CD8-positive, alpha-beta memory T cell (primary cell): ENCODE measurements around the gene PARD3. TPM values are rescaled to one million over a fixed set of nuclear protein-coding genes. Genes with fewer than 3 reads are reported as not detected.

Experiments
- CTCF ChIA-PET: fragments of 350-600 bp; sonication (Branson Sonifier 250); formaldehyde crosslinking; loops from one replicate; lab custom pipeline; 2021; ENCODE audit warnings: antibody characterized with exemption; lab: Charles Lee
- POLR2A ChIA-PET: fragments of 350-600 bp; sonication (Branson Sonifier 250); formaldehyde crosslinking; loops from one replicate; lab custom pipeline; 2021; ENCODE audit warnings: antibody characterized with exemption; lab: Charles Lee
- DNase-seq, 5 donors: peaks; one replicate each; pipeline versions ENCODE4 v3.0.0 to v3.0.0-alpha.2; 2020 to 2022; ENCODE audit warnings: mixed read lengths in 1 of 5
- H3K27ac ChIP-seq: one replicate; pipeline ENCODE4 v1.7.0; 2013; ENCODE audit warnings: low read depth, mild to moderate bottlenecking, low read length, moderate library complexity
- H3K27me3 ChIP-seq: 2 replicates; pipeline ENCODE4 v1.7.0; 2013; ENCODE audit warnings: low read length, mild to moderate bottlenecking; ENCODE audit not compliant: insufficient read depth, poor library complexity, severe bottlenecking
- H3K36me3 ChIP-seq: 2 replicates; pipeline ENCODE4 v1.7.0; 2013; ENCODE audit warnings: mild to moderate bottlenecking, low read length, moderate library complexity; ENCODE audit not compliant: insufficient read depth
- H3K4me1 ChIP-seq: 2 replicates; pipeline ENCODE4 v1.7.0; 2013; ENCODE audit warnings: mild to moderate bottlenecking, low read length, moderate library complexity; ENCODE audit not compliant: insufficient read depth
- H3K4me3 ChIP-seq: 2 replicates; pipeline ENCODE4 v1.7.0; 2013; ENCODE audit warnings: mild to moderate bottlenecking, low read length
- H3K9me3 ChIP-seq: 2 replicates; pipeline ENCODE4 v1.7.0; 2013; ENCODE audit warnings: mild to moderate bottlenecking, low read length
- H3K27ac Mint-ChIP-seq, 8 donors: one replicate each; pipeline ENCODE4 v1.8.0; 2020 to 2021; ENCODE audit warnings: mixed read lengths in 8 of 8, mild to moderate bottlenecking in 6 of 8, inconsistent platforms in 3 of 8, moderate library complexity in 3 of 8
- H3K27me3 Mint-ChIP-seq, 2 donors: one replicate each; pipeline ENCODE4 v1.8.0; 2020 to 2021; ENCODE audit warnings: mixed read lengths in 2 of 2, mild to moderate bottlenecking in 1 of 2, moderate library complexity in 1 of 2
- H3K36me3 Mint-ChIP-seq, 3 donors: one replicate each; pipeline ENCODE4 v1.8.0; 2020 to 2021; ENCODE audit warnings: mixed read lengths in 3 of 3, inconsistent platforms in 1 of 3, mild to moderate bottlenecking in 1 of 3
- H3K4me1 Mint-ChIP-seq, 3 donors: one replicate each; pipeline ENCODE4 v1.8.0; 2020 to 2021; ENCODE audit warnings: mixed read lengths in 3 of 3, inconsistent platforms in 1 of 3, mild to moderate bottlenecking in 1 of 3
- H3K4me3 Mint-ChIP-seq, 7 donors: one replicate each; pipeline ENCODE4 v1.8.0; 2020 to 2021; ENCODE audit warnings: mixed read lengths in 7 of 7, mild to moderate bottlenecking in 6 of 7, moderate library complexity in 4 of 7, inconsistent platforms in 2 of 7
- H3K9me3 Mint-ChIP-seq, 5 donors: one replicate each; pipeline ENCODE4 v1.8.0; 2020 to 2022; ENCODE audit warnings: mixed read lengths in 5 of 5, mild to moderate bottlenecking in 3 of 5, moderate library complexity in 2 of 5, inconsistent platforms in 1 of 5
- polyA plus RNA-seq: library from polyadenylated mRNA; unstranded; fragments of 300-500 nt; fragmentation: Illumina TruSeq; gene quantifications from one replicate; pipeline ENCODE4 v1.2.3, GENCODE V29; 2021
- total RNA-seq, 2 experiments: library from RNA; stranded (reverse); gene quantifications; one replicate each; pipeline ENCODE4 v1.2.3, GENCODE V29; 2021

Gene PARD3
- total and polyA plus RNA-seq, 3 experiments from 2014 or later, result 0.27 to 0.46 TPM; not detected in 1

DNA sequence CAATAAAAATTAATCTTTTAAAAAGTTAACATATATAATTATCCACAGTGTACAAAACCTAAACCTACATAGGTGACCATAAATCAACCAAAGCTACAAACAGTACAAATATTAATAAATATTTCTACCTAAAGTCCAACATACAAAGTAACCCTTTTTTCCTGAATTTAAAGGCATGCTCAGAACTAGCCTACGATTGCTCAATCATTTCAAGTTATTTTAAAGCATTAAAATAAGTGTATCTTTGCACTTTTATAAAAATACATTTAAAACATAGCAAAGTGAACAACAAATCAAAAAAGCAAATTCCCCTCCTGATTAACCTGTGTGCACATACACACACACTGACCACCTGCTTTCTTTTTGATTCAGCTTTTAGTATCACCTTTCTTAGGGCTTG, 202.2 kb downstream of the PARD3 start:
- H3K27me3 ChIP-seq, result no peaks in the 10 kb centered on the region
- ChIA-PET CTCF (no interaction called here), POLR2A (no interaction called here)
- no peaks in the 10 kb centered on the region for H3K4me1 Mint-ChIP-seq
- H3K4me3 ChIP-seq, result no peak overlapping the region
- no peak for DNase-seq
- no peaks in the 10 kb centered on the region for H3K9me3 ChIP-seq
- no peak overlapping the region for H3K27ac ChIP-seq
- no peak overlapping the region for H3K27ac Mint-ChIP-seq
- no peaks in the 10 kb centered on the region for H3K36me3 ChIP-seq
- peaks cover 1 to 3% of the 10 kb centered on the region in 2 donors for H3K27me3 Mint-ChIP-seq
- H3K4me1 ChIP-seq, result no peaks in the 10 kb centered on the region
- no peaks in the 10 kb centered on the region for H3K36me3 Mint-ChIP-seq
- no peaks in the 10 kb centered on the region for H3K9me3 Mint-ChIP-seq
- no peak overlapping the region for H3K4me3 Mint-ChIP-seq

- Mint-ChIP-seq H3K9me3 (no peaks in the 10 kb centered on the region), H3K36me3 (no peaks in the 10 kb centered on the region), H3K27me3 (peaks cover 1 to 3% of the 10 kb centered on the region in 2 donors), H3K4me3 (no peak overlapping the region), H3K27ac (no peak overlapping the region), H3K4me1 (no peaks in the 10 kb centered on the region)
- no peak for DNase-seq
- H3K4me3 ChIP-seq, result no peak overlapping the region
- H3K9me3 ChIP-seq, result no peaks in the 10 kb centered on the region
- CTCF ChIA-PET, result no interaction called here
- no peak overlapping the region for H3K27ac ChIP-seq
- no peaks in the 10 kb centered on the region for H3K27me3 ChIP-seq
- no peaks in the 10 kb centered on the region for H3K36me3 ChIP-seq
- POLR2A ChIA-PET, result no interaction called here
- no peaks in the 10 kb centered on the region for H3K4me1 ChIP-seq
These were observed 202.7 kb downstream of the PARD3 start for GRCh38 chr10:34612446-34612845.

- Histone ChIP-seq H3K4me3 (no peak overlapping the region), H3K4me1 (no peaks in the 10 kb centered on the region), H3K27ac (no peak overlapping the region), H3K36me3 (no peaks in the 10 kb centered on the region), H3K9me3 (no peaks in the 10 kb centered on the region), H3K27me3 (no peaks in the 10 kb centered on the region)
- H3K27me3 Mint-ChIP-seq, result peaks cover 0 to 1% of the 10 kb centered on the region in 2 donors
- H3K36me3 Mint-ChIP-seq, result no peaks in the 10 kb centered on the region
- POLR2A ChIA-PET, result no interaction called here
- DNase-seq, result no peak
- H3K9me3 Mint-ChIP-seq, result no peaks in the 10 kb centered on the region
- no peak overlapping the region for H3K4me3 Mint-ChIP-seq
- H3K4me1 Mint-ChIP-seq, result no peaks in the 10 kb centered on the region
- no peak overlapping the region for H3K27ac Mint-ChIP-seq
- CTCF ChIA-PET, result no interaction called here
These were observed 205.7 kb downstream of the PARD3 start for GRCh38 chr10:34609287-34609940.

DNA sequence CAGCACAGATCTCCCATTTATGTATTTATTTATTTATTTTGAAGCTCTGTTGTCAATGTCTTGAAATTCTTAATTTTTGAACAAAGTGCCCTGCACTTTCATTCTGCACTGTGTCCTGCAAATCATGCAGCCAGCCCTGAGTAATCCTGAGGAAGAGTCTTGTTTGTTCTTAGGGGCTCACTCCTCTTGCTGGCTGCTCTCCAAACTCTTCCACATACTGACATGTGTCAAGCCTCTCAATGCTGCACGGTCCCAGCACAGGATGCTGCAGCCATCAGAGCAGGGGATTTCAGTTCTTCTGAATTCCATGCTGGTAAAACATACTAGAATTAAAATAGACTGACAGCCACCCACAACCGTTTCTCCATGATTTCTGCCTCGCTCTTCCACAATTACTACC, 207.2 kb downstream of the PARD3 start:
- ChIA-PET CTCF (no interaction called here), POLR2A (no interaction called here)
- no peak for DNase-seq
- no peaks in the 10 kb centered on the region for H3K27me3 ChIP-seq
- H3K4me1 Mint-ChIP-seq, result no peaks in the 10 kb centered on the region
- no peak overlapping the region for H3K4me3 Mint-ChIP-seq
- H3K27ac ChIP-seq, result no peak overlapping the region
- peaks cover 0 to 1% of the 10 kb centered on the region in 2 donors for H3K27me3 Mint-ChIP-seq
- H3K9me3 ChIP-seq, result no peaks in the 10 kb centered on the region
- H3K9me3 Mint-ChIP-seq, result no peaks in the 10 kb centered on the region
- H3K36me3 Mint-ChIP-seq, result no peaks in the 10 kb centered on the region
- no peak overlapping the region for H3K27ac Mint-ChIP-seq
- no peaks in the 10 kb centered on the region for H3K36me3 ChIP-seq
- no peaks in the 10 kb centered on the region for H3K4me1 ChIP-seq
- H3K4me3 ChIP-seq, result no peak overlapping the region

GRCh38 chr10:34606890-34607289, 208.2 kb downstream of the PARD3 start:
- CTCF ChIA-PET, result no interaction called here
- H3K36me3 Mint-ChIP-seq, result no peaks in the 10 kb centered on the region
- H3K4me3 Mint-ChIP-seq, result no peak overlapping the region
- H3K27ac ChIP-seq, result no peak overlapping the region
- H3K27ac Mint-ChIP-seq, result no peak overlapping the region
- no peaks in the 10 kb centered on the region for H3K9me3 ChIP-seq
- H3K27me3 ChIP-seq, result no peaks in the 10 kb centered on the region
- POLR2A ChIA-PET, result no interaction called here
- H3K9me3 Mint-ChIP-seq, result no peaks in the 10 kb centered on the region
- no peaks in the 10 kb centered on the region for H3K4me1 Mint-ChIP-seq
- no peak overlapping the region for H3K4me3 ChIP-seq
- H3K36me3 ChIP-seq, result no peaks in the 10 kb centered on the region
- peaks cover 0 to 1% of the 10 kb centered on the region in 2 donors for H3K27me3 Mint-ChIP-seq
- no peak for DNase-seq
- no peaks in the 10 kb centered on the region for H3K4me1 ChIP-seq

GRCh38 chr10:34602478-34602877, 212.6 kb downstream of the PARD3 start:
- ChIA-PET POLR2A (no interaction called here), CTCF (no interaction called here)
- Histone ChIP-seq H3K27ac (no peak overlapping the region), H3K4me3 (no peak overlapping the region), H3K4me1 (no peaks in the 10 kb centered on the region), H3K36me3 (no peaks in the 10 kb centered on the region), H3K27me3 (no peaks in the 10 kb centered on the region), H3K9me3 (no peaks in the 10 kb centered on the region)
- no peak overlapping the region for H3K4me3 Mint-ChIP-seq
- H3K36me3 Mint-ChIP-seq, result no peaks in the 10 kb centered on the region
- no peaks in the 10 kb centered on the region for H3K9me3 Mint-ChIP-seq
- H3K27me3 Mint-ChIP-seq, result peaks cover 0 to 2% of the 10 kb centered on the region in 2 donors
- H3K4me1 Mint-ChIP-seq, result no peaks in the 10 kb centered on the region
- H3K27ac Mint-ChIP-seq, result peak overlapping the region in 1 of 8 donors; percentile 10
- DNase-seq, result no peak

DNA sequence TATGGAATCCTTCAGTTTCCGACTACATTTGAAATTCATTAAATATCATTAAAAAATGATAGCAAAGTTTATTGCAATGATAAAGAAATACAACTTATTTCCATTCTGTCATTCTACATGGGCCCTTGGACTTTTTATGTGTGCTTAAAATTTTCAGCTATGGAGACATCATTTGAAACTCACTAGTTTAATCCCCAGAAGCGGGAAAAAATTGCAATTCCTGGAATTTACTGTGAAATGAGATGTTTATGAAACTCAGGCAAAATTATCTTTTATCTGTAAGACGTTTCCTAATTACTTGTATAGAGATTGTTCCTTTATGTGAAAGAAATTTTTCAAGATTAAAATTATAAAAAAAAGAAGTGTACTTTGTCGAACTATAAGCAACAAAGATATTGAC, 213.4 kb downstream of the PARD3 start:
- no peak overlapping the region for H3K4me3 ChIP-seq
- no peak overlapping the region for H3K27ac ChIP-seq
- Mint-ChIP-seq H3K4me1 (no peaks in the 10 kb centered on the region), H3K36me3 (no peaks in the 10 kb centered on the region), H3K9me3 (no peaks in the 10 kb centered on the region), H3K27ac (no peak overlapping the region), H3K27me3 (peaks cover 0 to 2% of the 10 kb centered on the region in 2 donors), H3K4me3 (no peak overlapping the region)
- POLR2A ChIA-PET, result no interaction called here
- DNase-seq, result no peak
- H3K36me3 ChIP-seq, result no peaks in the 10 kb centered on the region
- H3K9me3 ChIP-seq, result no peaks in the 10 kb centered on the region
- H3K27me3 ChIP-seq, result no peaks in the 10 kb centered on the region
- CTCF ChIA-PET, result no interaction called here
- no peaks in the 10 kb centered on the region for H3K4me1 ChIP-seq

DNA sequence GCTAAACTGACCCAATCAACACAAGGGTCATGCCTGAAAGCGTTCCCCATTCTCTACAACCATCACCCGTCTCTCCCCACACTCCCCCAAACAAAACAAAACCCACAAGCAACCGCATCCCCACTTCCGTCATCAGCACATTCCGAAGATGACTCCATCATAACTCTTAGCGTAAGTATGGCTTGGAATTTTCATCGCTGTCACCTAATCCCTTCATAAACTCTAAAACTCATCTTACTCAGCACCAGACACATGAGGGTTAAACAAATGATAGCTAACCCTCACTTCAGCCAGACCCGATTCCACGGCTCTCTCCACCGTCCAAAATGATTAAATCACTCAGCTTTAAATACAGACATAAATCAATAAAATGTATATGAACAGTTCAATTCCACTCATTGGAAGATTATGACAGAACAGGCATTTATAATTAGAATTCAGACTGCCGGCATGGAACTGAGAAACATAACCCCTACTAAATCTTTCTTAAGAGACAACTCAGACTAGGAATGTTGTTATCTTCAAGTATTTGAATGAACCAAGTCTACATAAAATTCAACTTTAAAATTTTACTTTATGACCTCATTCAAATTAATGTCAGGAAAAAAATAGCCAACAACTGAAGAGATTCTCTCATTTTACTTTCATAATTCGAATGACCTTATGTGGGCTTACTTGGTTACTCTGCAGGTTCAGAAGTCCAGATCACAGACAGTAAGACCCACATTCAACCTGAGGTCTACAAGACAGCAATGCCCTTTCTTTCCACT, 215.9 kb downstream of the PARD3 start:
- no peak for DNase-seq
- H3K27ac ChIP-seq, result no peak overlapping the region
- Mint-ChIP-seq H3K27me3 (peaks cover 0 to 2% of the 10 kb centered on the region in 2 donors), H3K27ac (no peak overlapping the region), H3K36me3 (no peaks in the 10 kb centered on the region), H3K4me3 (no peak overlapping the region), H3K9me3 (no peaks in the 10 kb centered on the region), H3K4me1 (no peaks in the 10 kb centered on the region)
- ChIA-PET CTCF (no interaction called here), POLR2A (no interaction called here)
- no peaks in the 10 kb centered on the region for H3K36me3 ChIP-seq
- no peaks in the 10 kb centered on the region for H3K4me1 ChIP-seq
- H3K27me3 ChIP-seq, result no peaks in the 10 kb centered on the region
- no peak overlapping the region for H3K4me3 ChIP-seq
- no peaks in the 10 kb centered on the region for H3K9me3 ChIP-seq
